GM12874 (cell line): ENCODE measurements around the gene MDN1.

Experiments
- CTCF ChIP-seq: IDR thresholded peaks from 2 replicates; pipeline ENCODE4 v1.5.1; 2011; ENCODE audit warnings: low read depth, mild to moderate bottlenecking, control low read depth, low read length, moderate library complexity; ENCODE audit not compliant: insufficient read depth

The MDN1 gene

GRCh38 chr6:89775150-89775549, 44.4 kb downstream of the MDN1 start:
- TF ChIP-seq CTCF, result no peak

- no peak for TF ChIP-seq CTCF
These were observed 50.0 kb downstream of the MDN1 start for GRCh38 chr6:89769572-89769971.

GRCh38 chr6:89768324-89768723, 51.3 kb downstream of the MDN1 start:
- no peak for TF ChIP-seq CTCF

- TF ChIP-seq CTCF, result no peak
These were observed 56.0 kb downstream of the MDN1 start for GRCh38 chr6:89763550-89763949.

- TF ChIP-seq CTCF, result no peak
These were observed 60.8 kb downstream of the MDN1 start for GRCh38 chr6:89758830-89759229.

- no peak for TF ChIP-seq CTCF
These were observed 69.3 kb downstream of the MDN1 start for GRCh38 chr6:89750338-89750737.

- no peak for TF ChIP-seq CTCF
These were observed 69.7 kb downstream of the MDN1 start for GRCh38 chr6:89749918-89750317.

- no peak for TF ChIP-seq CTCF
These were observed 73.9 kb downstream of the MDN1 start for GRCh38 chr6:89745716-89746115.
